Ammon's horn (tissue), 1 donor: ENCODE measurements around the gene GMPR2.

ENCODE experiments used
- DNase-seq: peaks from one replicate; pipeline ENCODE4 v3.0.0-alpha.2; 2016; ENCODE audit warnings: low spot score

Gene GMPR2

DNA sequence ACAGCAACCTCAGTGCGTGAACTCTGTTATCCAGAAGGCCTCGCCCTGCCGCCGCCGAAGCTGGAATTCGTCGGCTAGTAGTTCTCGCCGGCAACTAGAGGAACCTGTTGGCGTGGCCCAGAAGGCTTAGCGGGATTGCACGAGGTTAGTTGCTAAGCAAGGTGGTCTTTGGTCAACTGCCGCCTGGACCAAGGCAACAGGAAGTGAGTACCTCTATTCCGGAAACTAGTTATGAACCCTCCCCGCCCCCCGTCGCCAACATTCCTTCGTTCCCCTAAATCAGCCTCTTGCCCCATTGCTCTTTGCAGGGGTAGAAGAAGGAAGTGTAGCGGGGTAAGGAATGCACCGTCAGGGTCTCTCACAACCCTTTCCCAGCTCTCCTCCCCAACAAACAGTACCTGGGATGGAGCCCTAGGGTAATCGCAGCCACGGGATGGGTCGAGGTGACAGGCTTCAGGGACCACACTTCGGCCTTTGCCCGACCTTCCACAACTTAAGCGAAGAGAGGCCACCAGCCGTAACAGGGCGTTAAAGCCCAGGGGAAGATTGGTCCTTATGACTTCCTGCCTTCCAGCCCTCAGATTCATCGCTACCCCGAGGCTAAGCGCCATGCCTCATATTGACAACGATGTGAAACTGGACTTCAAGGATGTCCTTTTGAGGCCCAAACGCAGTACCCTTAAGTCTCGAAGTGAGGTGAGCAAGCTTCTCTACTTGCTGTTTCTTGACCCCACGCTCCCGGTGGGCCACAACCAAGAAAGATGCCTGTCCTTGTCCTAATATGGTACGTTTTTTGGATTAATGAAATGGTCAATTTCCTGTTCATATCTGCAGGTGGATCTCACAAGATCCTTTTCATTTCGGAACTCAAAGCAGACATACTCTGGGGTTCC, at the start of gene GMPR2:
TSS of gene GMPR2 (plus strand) at position 285 of the 893 bp plus-strand sequence. CDS start at position 610, 325 bp downstream.
- DNase-seq = no peak

DNA sequence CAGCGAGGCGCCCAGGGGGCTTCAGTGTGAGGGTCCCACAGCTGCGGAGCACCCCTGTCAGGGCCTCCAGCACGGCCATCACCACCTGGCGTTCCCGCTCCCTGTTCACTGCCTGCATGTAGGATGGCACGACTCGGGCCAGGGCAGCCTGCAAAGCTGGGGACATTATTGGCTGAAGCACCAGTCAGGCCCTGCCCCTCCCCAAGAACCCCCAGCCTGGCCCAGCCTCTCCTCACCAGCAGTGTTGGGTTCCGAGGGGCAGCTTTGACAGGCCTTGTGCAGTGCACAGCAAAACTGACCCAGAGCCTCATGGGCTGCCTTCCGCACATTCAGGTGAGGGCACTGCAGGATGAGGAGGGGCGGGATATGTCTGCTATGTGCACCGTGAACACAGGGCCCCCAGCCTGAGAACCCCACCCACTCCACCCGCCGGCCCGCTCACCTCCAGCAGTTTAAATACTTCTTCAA, 49.7 kb upstream of the GMPR2 start:
- DNase-seq = no peak

DNA sequence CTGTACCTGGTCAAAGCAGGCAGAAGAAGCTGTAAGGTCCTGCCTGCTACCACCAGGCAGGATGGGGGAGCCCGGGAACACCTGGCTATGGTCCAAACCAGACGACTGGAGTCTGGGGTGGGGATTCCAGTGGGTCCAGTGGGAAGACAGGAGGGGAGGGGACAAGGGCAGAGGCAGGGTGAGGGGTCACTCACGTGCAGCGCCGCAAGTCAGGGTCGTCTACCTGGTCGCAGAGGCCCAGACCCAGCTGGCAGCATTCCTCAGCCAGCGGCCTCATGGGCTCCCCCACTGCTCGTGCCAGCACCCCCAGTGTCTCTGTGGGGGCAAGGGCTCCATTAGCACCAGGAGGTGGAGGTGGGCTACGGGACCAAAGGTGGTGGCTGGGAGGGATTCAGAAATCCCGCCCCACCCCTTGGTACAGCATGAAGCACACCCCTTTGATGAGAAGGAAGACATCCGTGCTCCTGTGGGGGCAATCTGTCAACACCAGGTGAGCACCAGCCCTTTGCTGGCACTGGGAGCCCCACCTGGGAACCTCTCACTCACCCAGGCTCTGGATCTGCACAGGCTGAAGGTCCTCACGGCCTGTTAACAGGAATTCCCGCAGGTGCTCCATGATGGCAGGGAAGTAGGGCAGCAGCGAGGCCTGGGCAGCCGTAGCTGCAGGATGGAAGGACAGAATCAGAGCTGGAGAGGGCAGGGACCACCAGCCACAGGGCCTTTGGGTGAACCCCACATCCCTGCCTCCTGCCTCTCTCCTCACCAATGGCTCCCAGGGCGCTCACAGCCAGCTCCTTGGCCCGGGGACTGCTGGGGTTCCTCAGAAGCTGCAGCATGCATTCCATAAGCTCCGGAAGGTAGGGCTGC, 48.4 kb upstream of the GMPR2 start:
- DNase-seq = no peak

DNA sequence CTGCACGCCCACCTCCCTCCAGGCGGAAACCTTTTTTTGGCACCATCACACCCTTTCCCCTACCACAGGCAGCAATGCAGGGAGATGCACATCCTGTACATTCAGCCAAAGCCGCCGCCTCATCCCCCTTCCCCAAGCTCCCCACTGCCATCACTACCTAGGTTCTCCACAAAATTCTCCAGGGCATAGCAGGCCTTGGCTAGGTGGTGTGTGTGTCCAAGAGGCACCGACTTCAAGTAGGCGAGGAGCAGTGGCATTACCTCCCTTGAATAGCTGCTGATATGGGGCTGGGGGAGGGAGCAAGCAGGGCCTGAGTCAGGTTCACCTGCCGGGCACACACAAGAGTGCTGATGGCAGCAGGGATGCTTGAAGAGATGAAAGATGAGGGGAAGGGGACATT, 47.7 kb upstream of the GMPR2 start:
- no peak for DNase-seq

DNA sequence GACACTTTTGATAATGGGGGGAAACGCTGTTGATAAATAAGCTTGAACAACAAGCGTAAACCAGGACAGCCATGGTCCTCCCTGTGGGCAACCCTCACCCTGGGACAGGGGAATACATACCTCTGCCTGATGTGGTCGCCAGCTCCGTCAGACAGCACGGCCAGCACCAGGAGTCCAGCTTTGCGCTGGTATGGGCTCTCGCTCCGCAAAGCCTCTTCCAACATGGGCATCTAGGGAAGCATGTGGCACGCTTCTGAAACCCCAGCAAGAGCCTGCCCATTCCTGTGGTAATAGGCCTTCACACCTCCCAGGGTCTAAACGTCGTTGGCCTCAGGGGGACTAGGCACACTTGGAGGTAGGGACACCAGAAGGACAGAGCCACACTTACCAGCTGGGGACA, 47.0 kb upstream of the GMPR2 start:
- DNase-seq = no peak

DNA sequence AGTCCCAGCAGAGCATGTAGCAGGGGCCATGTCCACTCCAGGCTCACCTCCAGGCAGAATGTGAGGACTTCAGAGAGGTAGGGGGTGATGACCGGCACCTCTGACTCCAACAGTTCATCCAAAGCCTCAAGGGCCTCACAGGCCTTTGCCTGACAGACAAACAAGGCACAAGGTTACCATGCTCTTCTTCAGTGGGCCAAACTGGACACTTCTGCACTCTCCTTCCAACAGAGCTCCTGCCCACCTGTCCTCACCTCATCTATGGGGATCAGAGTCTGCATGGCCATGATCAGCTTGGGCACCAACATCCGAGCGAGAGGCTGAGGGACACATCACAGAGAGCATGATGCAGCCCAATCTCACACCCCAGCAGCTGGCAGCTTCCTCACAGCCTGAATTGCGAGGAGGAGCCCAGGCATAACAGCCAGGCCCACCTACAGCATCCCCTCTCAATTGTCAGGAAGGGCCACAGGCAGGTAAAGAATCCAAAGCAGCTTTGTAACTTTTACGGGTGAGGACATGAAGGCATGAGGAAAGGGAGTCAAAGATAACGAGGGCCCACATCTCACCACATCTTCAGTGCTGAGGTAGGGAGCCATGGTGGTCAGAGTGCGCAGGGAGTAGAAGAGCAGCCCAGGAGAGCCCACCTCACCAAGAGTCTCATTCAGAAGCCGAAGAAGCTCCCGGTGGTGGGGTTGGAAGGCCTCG, 45.7 kb upstream of the GMPR2 start:
- DNase-seq = no peak

DNA sequence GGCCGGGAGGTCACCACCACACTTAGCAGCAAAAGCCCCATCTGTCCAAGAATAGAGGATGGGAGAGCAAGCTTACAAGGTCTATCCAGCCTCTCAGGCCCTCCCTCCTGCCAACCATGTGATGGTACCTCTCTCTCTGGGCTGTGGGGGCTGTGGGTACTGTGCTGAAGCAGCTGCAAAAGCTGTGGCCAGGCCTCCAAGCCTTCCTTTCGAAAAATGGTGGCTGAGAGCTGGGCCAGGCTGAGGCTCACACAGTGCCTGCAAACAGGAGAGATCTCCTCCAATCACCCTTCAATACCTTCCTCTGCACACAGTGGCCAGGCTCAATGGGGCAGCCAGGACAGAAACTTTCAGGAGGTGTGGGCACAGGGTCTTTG, 45.2 kb upstream of the GMPR2 start:
- DNase-seq = no peak

DNA sequence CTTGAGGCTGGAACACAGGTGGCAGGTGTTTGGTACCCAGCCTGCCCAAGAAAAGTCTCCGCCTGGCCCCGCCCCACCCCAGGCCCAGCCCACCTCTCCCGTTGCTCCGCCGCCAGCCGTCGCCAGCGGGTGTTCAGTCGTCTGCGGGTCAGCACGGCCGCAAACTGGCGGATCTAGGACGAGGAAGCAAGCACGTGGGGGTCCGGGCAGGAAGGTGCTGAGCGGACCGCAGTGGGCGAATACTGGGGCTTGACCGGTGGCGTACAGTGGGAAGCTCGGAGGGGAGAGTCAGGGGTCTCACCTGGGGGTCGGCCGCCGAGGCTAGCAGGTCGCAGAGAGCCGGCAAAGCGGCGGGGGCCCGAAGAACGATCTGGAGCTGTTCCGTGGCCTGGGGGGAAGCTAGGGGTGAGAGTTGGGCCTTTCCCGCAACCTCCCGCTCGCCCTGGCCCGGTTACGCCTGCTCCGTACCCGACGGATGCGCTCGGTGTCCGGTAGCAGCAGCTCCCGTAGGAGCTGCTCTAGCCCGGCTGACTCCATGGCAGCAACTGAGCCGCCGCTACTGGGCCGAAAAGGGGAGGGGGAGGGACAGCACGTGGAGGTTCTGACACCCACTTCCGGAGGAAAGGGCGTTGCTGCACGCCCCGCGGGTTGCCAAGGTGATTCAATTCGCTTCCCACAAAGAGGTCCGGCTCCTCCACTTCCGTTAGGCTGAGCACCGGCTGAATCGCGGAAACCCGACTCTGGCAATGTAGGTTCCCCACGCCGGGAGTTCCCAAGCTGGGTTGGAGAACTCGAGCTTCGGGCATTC, 44.3 kb upstream of the GMPR2 start, which contains the start of gene IPO4:
TSS of gene IPO4 (minus strand) at position 566 of the 808 bp plus-strand sequence. CDS start at position 537, 29 bp downstream.
- peak; percentile 97 for DNase-seq

DNA sequence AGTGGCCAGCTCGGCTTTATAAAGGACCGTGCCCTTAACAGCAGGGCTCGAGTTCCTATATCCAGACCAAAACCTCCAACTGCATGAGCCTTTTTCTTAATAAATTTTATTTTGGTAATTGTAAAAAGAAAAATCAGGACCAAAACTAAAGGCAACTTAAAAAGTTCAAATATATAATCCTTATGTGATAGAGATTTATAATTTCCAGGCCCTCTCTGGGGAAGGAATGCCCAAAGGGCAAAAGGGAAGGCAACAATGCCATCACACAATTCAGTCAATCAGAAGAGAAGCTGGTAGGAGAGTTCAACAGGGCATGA, 43.7 kb upstream of the GMPR2 start:
- no peak for DNase-seq

DNA sequence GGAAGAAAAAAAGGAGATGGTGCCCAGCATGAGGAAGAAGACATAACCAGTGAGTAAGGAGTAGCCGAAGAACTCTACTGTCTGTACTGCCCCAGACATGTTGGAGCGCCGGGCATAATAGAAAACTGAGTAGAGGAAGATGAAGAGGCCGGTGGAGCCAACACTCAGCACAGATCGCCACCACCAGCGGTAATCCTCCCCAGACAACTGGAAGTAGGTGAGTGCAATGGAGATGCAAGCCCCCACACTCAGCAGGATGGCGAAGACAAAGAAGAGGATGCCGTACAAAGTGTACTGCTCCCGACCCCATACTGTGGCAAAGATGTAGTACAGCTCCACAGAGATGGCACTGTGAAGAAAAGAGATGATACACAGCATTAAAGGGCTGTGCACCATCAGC, 43.3 kb upstream of the GMPR2 start:
- DNase-seq = no peak

DNA sequence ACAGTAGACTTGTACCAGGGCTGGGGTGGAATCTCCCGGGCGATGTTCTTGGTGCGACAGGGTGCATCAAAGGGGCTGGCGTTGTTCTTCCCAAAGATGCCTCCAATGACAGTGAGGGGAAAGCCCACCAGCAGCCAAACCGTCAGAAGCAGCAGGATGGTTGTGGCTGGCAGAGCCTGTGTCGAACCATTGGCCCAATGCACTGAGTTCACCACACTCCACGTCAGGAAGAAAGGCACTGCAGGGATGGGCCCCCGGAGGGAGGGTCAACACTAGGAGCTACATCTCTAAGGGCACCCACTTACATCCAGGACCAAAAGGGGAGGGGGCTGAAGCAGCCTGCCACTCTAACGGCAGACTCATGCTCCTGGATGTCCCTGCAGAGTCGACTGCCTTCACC, 42.3 kb upstream of the GMPR2 start:
- DNase-seq = no peak

DNA sequence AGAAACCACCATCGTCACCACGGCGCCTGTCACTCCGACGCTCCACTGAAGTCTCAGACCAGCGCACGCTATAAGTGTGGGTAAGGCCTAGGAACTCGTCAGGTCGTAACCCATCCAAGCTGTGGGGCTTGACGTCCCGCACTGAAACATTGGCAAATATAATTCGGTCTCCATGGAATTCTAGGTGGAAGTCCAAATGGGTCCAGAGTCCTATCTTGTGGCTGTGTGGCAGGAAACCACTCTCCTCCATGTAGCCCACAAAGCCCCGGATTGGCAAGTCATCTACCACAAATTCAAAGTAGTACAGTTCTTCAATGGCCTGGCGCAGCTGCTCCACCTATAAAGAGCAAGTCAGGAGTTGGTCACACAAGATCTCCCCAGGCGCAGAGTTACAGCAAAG, 39.8 kb upstream of the GMPR2 start:
- no peak for DNase-seq

DNA sequence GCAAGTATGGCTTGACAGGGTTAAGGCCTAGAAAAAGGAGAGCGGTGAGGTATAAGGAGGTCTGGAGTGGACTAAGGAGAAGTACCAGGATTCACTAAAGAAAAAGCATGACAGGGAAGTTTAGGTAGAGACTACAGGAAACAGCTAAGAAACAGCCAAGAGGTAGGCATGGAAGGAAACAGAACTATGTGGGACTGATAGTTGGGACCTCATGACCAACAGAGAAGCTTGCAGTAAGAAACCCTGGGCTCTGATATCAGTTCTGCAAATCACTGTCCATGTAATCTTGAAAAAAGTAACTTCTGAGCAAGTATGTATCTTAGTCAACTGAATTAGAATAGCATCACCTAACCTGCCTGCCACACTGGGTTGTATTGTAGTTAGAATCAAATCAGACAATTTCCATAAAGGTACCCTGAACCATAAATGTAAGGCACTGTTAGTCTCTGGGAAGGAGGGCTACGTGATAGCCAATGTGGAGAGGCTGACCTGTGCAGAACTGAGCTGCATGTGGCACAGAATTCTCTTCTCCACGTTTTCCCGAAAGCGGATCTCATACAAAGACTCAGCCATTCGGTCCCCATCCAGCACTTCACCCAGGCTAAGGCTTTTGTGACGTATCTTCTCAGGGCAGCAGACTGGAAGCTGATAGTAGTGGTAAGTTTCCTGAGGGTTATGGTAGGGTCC, 38.4 kb upstream of the GMPR2 start:
- DNase-seq = no peak

DNA sequence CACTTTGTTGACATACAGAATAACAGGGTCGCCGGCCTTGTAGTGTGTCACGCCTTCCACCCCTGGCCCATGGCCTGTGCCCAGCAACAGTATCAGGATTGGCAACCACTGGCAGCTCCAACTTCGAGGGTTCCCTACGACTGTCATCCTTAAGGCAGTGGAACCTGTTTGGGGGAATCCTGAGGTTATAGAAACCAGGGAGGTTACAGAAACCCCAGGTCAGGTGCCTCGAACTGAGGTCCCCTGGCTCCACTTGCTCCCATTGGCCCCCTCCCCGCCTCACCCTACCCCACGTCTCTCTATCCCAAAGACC, 37.9 kb upstream of the GMPR2 start:
- DNase-seq = no peak

DNA sequence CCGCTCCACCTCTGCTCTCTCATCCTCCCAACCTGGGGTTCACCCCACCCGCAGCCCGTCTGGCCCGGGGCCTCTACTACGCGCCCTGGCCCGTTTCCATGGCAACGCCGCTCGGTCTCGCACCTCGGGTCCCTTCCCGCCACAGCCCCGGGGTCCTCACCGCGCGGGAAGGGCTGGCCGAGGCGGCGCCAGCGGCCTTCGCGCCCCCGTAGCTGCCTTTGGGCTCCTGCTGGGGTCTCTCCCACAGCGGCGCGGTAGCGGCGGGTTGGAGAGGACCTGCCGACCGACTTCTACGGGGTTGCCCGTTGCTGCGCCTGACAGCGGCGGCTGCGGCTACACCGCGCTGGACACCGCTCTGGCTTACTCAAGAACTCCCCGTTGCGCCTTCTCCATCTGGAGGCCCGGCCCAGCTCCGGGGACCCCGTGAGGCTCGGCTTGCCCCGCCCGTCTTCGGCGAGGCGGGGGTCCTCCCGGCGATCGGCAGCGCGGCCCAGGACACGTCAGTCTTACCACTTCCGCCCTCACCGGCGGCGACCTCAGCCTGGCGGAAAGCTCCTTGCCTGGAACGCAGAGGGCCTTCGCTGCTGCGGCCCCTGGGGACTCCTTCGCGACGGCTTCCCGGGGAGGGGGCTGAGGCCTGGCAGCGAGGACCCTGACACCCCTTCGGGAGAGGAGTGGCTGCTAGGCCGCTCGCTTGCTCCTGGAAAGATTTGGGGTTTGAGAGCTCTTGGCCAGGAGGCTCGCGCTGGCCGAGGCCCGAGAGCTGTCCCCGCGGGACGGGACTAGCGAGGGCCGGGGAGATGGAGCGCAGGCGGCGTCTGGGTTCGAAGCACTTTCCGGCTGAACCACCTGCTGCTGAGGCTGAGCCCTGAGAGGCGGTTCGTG, 37.3 kb upstream of the GMPR2 start, which contains the start of gene TM9SF1:
TSS of gene TM9SF1 (minus strand) at position 256 of the 885 bp plus-strand sequence. CDS start 422 bp downstream, outside the sequence.
- DNase-seq = peak; percentile 93

DNA sequence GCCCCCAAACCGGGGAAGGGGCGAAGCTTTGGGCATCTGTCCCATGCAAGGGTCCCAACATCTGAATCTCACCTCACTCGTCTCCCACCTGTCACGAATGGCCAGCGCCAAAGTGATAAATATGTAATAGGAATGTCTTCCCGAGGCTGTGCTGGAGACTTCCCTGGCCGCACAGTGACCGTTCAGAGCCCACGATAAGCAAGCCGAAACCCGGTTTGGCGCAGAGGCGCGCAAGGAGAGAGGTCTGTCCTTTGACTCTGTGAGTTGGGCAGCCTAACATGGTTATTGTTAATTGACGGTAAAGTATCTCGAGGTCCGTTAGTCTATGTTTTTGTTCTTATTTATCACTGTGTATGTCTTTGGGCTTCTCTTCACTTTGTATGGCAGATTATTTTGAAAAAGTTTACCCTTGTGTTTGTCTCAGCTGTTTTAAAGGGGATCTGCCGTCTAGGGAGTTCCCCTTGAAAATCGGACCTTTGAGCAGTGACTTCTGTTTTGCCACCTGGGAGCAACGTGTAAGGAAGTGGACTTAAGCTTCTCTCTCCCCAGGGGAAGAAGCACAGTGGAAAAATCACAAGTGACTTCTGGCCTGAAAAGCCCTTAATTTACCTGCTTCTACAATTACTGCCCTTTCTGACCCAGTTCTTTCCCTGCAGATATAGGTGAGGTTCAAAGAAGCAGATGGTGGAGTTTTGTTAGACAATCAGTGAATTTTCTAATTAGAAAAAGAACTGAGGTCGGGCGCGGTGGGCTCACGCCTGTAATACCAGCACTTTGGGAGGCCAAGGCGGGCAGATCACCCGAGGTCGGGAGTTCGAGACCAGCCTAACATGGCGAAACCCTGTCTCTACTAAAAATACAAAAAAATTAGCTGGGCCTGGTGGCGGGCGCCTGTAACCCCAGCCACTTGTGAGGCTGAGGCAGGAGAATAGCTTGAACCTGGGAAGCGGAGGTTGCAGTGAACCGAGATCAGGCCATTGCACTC, 36.4 kb upstream of the GMPR2 start:
- DNase-seq = no peak

DNA sequence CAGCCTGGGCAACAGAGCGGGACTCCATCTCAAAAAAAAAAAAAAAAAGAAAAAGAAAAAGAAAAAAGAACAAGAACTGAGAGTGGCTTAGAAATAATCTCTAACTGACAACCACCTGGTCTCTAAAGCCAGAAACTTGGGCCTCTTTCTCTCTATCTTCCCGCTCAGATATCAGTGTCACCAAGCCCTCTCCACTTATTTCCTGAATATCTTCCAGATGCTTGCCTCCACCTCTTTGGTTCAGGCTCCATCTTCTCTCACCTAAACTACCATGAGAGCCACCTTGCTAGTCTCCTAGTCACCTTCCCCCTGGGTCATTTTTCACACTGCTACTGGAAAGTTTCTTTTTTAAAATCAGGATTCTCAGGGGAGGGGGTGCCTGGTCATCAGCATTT, 35.7 kb upstream of the GMPR2 start:
- DNase-seq = no peak

DNA sequence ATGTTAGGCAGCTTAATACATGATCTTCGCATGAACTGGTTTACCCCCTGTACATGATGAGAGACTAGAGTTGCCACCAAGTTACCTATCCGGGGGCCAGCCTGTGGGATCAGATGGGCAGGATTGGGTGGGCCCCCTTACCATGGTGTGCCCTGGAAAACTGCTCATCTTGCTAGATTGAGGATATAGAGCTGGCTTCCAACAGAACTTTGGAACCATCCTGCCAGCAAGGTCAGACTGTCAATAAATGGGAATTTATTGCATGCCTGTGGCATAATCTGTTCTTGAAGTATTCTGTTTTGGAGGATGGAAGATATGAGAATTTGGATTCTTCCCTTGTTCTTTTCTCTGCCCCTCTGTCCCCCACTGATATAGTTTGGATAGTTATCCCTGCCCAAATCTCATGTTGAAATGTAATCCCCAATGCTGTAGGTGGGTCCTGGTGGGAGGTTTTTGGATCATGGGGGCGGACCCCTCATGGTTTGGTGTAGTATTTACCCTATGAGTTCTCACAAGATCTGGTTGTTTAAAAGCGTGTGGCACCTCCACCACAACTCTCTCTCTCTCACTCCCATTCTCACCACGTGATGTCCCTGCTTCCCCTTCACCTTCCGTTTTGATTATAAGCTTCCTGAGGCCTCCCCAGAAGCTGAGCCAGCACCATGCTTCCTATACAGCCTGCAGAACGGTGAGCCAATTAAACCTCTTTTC, 33.8 kb upstream of the GMPR2 start:
- no peak for DNase-seq
